ENCODE results near the gene CDH23.

DNA sequence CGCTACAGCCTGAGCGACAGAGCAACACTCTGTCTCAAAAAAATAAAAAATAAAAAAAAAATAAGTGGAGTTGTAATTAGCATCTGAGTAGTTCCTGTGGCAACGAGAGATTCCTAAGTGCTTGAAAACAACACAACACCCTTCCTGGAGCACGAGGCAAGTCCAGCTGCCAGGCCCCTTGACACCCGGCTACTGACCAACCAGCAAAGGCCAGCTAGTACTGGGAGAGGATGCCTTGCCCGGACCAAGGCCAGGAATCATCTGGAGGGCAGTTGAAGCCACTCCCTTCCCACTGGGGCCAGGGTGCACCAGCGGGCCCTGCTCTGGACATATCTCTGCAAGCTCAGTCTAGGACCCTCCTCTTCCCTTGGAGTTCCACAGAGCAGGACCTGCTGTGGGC, 322.3 kb downstream of the CDH23 start:
- TF ChIP-seq POLR2A (IDR thresholded peaks at IDR 0.05): no peak
- TF ChIP-seq, protein P1, sequence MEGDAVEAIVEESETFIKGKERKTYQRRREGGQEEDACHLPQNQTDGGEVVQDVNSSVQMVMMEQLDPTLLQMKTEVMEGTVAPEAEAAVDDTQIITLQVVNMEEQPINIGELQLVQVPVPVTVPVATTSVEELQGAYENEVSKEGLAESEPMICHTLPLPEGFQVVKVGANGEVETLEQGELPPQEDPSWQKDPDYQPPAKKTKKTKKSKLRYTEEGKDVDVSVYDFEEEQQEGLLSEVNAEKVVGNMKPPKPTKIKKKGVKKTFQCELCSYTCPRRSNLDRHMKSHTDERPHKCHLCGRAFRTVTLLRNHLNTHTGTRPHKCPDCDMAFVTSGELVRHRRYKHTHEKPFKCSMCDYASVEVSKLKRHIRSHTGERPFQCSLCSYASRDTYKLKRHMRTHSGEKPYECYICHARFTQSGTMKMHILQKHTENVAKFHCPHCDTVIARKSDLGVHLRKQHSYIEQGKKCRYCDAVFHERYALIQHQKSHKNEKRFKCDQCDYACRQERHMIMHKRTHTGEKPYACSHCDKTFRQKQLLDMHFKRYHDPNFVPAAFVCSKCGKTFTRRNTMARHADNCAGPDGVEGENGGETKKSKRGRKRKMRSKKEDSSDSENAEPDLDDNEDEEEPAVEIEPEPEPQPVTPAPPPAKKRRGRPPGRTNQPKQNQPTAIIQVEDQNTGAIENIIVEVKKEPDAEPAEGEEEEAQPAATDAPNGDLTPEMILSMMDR (IDR thresholded peaks at IDR 0.05): no peak
- TF ChIP-seq EP300 (IDR thresholded peaks at IDR 0.05): peak in 1 of 2 donors; percentile 70
